Measurements from ENCODE around the gene MIB1. TPM values are rescaled to one million over a fixed set of nuclear protein-coding genes. Genes with fewer than 3 reads are reported as not detected.

MIB1 gene
- total RNA-seq, 1 experiment from 2014 or later: 48.8 TPM

- Histone ChIP-seq H3K9me3 (ENCODE audit: control insufficient read depth, low read depth, low read length) (no peaks in the 10 kb centered on the region), H2AFZ (ENCODE audit: low read length) (no peak overlapping the region), H3K4me2 (ENCODE audit: insufficient read depth, insufficient read length, low read length) (no peak overlapping the region), H3K56ac (ENCODE audit: insufficient read length, low read depth, low read length) (no peak overlapping the region), H4K5ac (ENCODE audit: insufficient read length, low read depth, low read length) (no peak overlapping the region), H2AK5ac (ENCODE audit: insufficient read length, low read length) (no peak overlapping the region), H3K23ac (ENCODE audit: insufficient read length, low read depth, low read length) (no peak overlapping the region), H2BK20ac (ENCODE audit: low read depth, low read length, poor library complexity, severe bottlenecking) (no peak overlapping the region), H3K79me1 (ENCODE audit: insufficient read depth, low read depth, low read length, poor library complexity, severe bottlenecking) (no peaks in the 10 kb centered on the region), H3K79me2 (ENCODE audit: insufficient read depth, low read length) (no peaks in the 10 kb centered on the region), H3K27me3 (ENCODE audit: insufficient read depth, low read length) (no peaks in the 10 kb centered on the region), H4K20me1 (ENCODE audit: control insufficient read depth, insufficient read depth, insufficient read length) (no peaks in the 10 kb centered on the region), H4K8ac (replicated peaks; ENCODE audit: insufficient read length, low read depth, low read length) (no peak overlapping the region), H2BK15ac (ENCODE audit: low read depth, low read length) (no peak overlapping the region), H3K4me1 (ENCODE audit: insufficient read depth, low read length) (no peaks in the 10 kb centered on the region), H3K14ac (ENCODE audit: insufficient read depth, low read length) (no peak overlapping the region), H3K4ac (ENCODE audit: low read depth, low read length) (no peak overlapping the region), H3T11ph (ENCODE audit: low read length) (no peak overlapping the region), H3K23me2 (ENCODE audit: insufficient read length, low read depth, low read length, poor library complexity, severe bottlenecking) (no peaks in the 10 kb centered on the region), H4K91ac (ENCODE audit: insufficient read length, low read depth, low read length) (no peak overlapping the region), H2BK120ac (ENCODE audit: low read depth, low read length, poor library complexity, severe bottlenecking) (no peak overlapping the region), H3K27ac (ENCODE audit: insufficient read length, low read depth, low read length) (no peak overlapping the region), H3K9ac (ENCODE audit: extremely low read depth, insufficient read length, low read length) (no peak overlapping the region), H3K18ac (ENCODE audit: insufficient read length, low read depth, low read length) (no peak overlapping the region), H2BK5ac (ENCODE audit: insufficient read length, low read length) (no peak overlapping the region), H2BK12ac (ENCODE audit: insufficient read length, low read depth, low read length) (no peak overlapping the region)
- peaks cover 0 to 2% of the 10 kb centered on the region in 2 experiments; a peak in 2 of 5 replicates for H3K9me3 Mint-ChIP-seq
- no peaks in the 10 kb centered on the region for H3K27me3 Mint-ChIP-seq (ENCODE audit: low read depth)
- H3K36me3 Mint-ChIP-seq (ENCODE audit: insufficient read depth in 1 of 3, low read depth in 3 of 3): peaks cover 21 to 70% (median 46%) of the 10 kb centered on the region in 3 experiments
- no peak for DNase-seq
- H3K4me1 Mint-ChIP-seq: no peaks in the 10 kb centered on the region; a peak in 1 of 4 replicates
- no peak overlapping the region for H3K4me3 Mint-ChIP-seq
- TF ChIP-seq CTCF (conservative IDR thresholded peaks at IDR 0.05): no peak
- no peak overlapping the region for H3K27ac Mint-ChIP-seq
- no CpG with 5 or more reads among the region's 3 CpGs for WGBS (ENCODE audit: extremely low coverage, insufficient read length, low lambda C conversion rate)
These were observed 62.9 kb downstream of the MIB1 start for GRCh38 chr18:21803495-21803894.

Measured in H9 (cell line).